ENCODE measurements around the gene SCYGR8. TPM values are rescaled to one million over a fixed set of nuclear protein-coding genes. Genes with fewer than 3 reads are reported as not detected.
A peak's percentile ranks its signal among the peaks of the same experiment; 100 is the strongest.
"Not testable (repeated sequence)": the region's sequence is repeated elsewhere in the genome, so short reads cannot be mapped to it uniquely, and the experiment has no call there.

The SCYGR8 gene
- total RNA-seq, 4 donors from 2014 or later, result 2.3 to 9.8 (median 6.3) TPM; not detected in 1

DNA sequence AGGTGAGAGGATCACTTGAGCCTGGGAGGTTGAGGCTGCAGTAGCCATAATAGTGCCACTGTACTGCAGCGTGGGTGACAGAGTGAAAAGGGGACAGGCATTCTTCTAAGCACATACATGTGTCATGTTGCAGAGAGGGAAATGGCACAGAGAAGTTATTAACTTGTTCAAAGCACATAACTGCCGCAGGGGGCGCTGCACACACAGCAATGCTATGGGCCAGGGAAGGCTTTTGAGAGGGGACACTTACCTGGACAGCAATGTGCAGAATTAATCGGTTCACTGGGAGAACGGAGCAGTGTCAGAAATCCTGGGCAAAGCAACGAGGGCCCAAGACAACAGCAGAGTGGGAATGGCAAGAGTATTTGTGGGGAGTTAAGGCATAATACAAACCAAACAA is 2.4 kb downstream of the SCYGR8 start:
- Histone ChIP-seq H3K9me3 (no peaks in the 10 kb centered on the region), H3K27me3 (no peaks in the 10 kb centered on the region), H3K36me3 (no peaks in the 10 kb centered on the region), H3K27ac (no peak overlapping the region), H3K4me3 (no peak overlapping the region), H3K4me1 (no peaks in the 10 kb centered on the region)
- TF ChIP-seq, protein P1, sequence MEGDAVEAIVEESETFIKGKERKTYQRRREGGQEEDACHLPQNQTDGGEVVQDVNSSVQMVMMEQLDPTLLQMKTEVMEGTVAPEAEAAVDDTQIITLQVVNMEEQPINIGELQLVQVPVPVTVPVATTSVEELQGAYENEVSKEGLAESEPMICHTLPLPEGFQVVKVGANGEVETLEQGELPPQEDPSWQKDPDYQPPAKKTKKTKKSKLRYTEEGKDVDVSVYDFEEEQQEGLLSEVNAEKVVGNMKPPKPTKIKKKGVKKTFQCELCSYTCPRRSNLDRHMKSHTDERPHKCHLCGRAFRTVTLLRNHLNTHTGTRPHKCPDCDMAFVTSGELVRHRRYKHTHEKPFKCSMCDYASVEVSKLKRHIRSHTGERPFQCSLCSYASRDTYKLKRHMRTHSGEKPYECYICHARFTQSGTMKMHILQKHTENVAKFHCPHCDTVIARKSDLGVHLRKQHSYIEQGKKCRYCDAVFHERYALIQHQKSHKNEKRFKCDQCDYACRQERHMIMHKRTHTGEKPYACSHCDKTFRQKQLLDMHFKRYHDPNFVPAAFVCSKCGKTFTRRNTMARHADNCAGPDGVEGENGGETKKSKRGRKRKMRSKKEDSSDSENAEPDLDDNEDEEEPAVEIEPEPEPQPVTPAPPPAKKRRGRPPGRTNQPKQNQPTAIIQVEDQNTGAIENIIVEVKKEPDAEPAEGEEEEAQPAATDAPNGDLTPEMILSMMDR (IDR thresholded peaks at IDR 0.05), result no peak
- TF ChIP-seq POLR2A (IDR thresholded peaks at IDR 0.05), result no peak
- no peak for TF ChIP-seq EP300 (IDR thresholded peaks at IDR 0.05)
- no peak for TF ChIP-seq POLR2AphosphoS5 (IDR thresholded peaks at IDR 0.05)
- WGBS, result 72% methylated on average over 6 of the region's 6 CpGs
- DNase-seq (ENCODE audit: low spot score in 2 of 2), result no peak

DNA sequence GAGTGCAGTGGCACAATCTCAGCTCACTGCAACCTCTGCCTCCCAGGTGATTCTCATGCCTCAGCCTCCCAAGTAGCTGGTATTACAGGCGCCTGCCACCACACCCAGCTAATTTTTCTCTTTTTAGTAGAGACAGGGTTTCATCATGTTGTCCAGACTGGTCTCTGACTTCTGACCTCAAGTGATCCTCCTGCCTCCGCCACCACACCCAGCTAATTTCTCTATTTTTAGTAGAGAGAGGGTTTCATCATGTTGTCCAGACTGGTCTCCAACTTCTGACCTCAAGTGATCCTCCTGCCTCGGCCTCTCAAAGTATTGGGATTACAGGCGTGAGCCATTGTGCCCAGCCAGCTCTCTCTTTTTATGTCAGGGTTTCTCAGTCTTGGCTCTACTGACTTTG is 10.6 kb downstream of the SCYGR8 start:
- 70% methylated on average over 4 of the region's 4 CpGs for WGBS
- not testable (repeated sequence) for H3K36me3 ChIP-seq; H3K27me3 ChIP-seq; H3K4me3 ChIP-seq; H3K27ac ChIP-seq; DNase-seq (ENCODE audit: low spot score in 2 of 2); H3K9me3 ChIP-seq; H3K4me1 ChIP-seq

DNA sequence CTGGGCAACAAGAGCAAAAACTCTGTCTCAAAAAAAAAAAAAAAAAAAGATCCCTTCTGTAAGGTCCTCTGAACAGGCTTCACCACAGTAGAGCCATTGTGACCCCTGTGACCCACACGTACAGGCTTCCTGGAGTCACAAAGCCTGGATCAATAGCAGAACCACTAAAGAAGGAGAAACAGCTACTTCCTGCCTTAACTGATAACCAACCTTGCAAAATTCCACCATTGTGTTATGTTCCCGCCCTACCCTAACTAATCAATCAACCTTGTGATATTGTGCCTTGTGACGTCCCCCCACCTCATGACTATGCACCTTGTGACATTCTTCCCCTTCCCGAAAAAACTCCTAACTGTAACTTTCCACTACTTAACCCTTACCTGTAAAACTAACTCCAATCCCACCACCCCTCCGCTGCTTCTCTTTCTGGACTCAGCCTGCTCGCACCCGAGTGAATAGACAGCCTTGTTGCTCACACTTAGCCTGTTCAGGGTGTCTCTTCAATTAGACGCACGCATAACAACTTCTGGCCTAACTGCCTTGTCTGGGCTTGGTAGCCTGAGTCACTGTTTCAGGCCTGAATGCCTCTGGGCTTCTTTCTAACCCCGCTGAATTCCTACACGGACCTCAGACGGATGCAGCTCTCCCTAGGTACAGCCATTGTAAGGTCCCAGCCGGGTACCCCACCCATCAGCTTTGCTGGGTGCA is 13.9 kb downstream of the SCYGR8 start:
- no peak overlapping the region for H3K4me3 ChIP-seq
- H3K27me3 ChIP-seq, result no peaks in the 10 kb centered on the region
- DNase-seq (ENCODE audit: low spot score in 2 of 2), result no peak
- no peaks in the 10 kb centered on the region for H3K9me3 ChIP-seq
- no peak for TF ChIP-seq EP300 (IDR thresholded peaks at IDR 0.05)
- no peak for TF ChIP-seq POLR2A (IDR thresholded peaks at IDR 0.05)
- no peak for TF ChIP-seq POLR2AphosphoS5 (IDR thresholded peaks at IDR 0.05)
- TF ChIP-seq, protein P1 (IDR thresholded peaks at IDR 0.05), result no peak
- 61% methylated on average over 13 of the region's 13 CpGs for WGBS
- no peak overlapping the region for H3K27ac ChIP-seq
- no peaks in the 10 kb centered on the region for H3K36me3 ChIP-seq
- no peaks in the 10 kb centered on the region for H3K4me1 ChIP-seq

GRCh38 chr2:227761740-227762476 is 16.2 kb downstream of the SCYGR8 start:
- Histone ChIP-seq H3K27me3 (no peaks in the 10 kb centered on the region), H3K36me3 (no peaks in the 10 kb centered on the region), H3K4me3 (no peak overlapping the region), H3K27ac (no peak overlapping the region), H3K4me1 (peaks cover 6% of the 10 kb centered on the region), H3K9me3 (no peaks in the 10 kb centered on the region)
- DNase-seq (ENCODE audit: low spot score in 2 of 2), result no peak
- TF ChIP-seq POLR2A (IDR thresholded peaks at IDR 0.05) (no peak), EP300 (IDR thresholded peaks at IDR 0.05) (no peak), POLR2AphosphoS5 (IDR thresholded peaks at IDR 0.05) (no peak)
- WGBS, result 81% methylated on average over 6 of the region's 6 CpGs

DNA sequence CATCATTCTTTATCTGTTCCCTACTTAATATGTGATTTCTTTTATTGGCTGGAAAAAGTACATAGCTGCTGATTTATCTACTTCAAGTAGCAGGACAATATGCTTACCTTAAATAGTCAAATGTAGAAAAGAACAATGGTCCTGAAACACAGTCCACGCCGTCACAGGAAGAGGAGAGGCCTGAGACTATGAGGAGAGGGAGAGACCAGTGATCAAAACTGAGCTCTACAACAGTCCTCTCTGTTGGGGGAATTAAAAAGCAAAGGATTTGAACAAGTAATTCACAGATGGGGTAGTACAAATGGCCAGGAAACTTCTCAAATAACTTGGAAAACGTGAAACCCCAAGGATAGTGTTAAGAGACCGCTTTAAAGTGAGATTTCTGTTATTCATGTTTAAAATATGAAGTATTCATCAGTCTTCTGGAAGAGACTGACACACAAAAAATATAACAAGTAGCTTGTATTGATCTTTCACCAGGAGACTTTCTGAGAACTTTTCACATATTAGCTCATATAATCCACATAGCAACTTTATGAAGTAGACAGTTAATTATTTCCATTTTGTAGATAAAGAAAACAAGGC is 20.2 kb downstream of the SCYGR8 start:
- WGBS, result 69% methylated on average over 4 of the region's 4 CpGs
- Histone ChIP-seq H3K4me1 (peaks cover 6% of the 10 kb centered on the region), H3K27me3 (no peaks in the 10 kb centered on the region), H3K9me3 (no peaks in the 10 kb centered on the region), H3K27ac (no peak overlapping the region), H3K36me3 (no peaks in the 10 kb centered on the region), H3K4me3 (no peak overlapping the region)
- no peak for DNase-seq (ENCODE audit: low spot score in 2 of 2)
- TF ChIP-seq, protein P1 (IDR thresholded peaks at IDR 0.05), result no peak
- TF ChIP-seq EP300 (IDR thresholded peaks at IDR 0.05) (peak; percentile 1), POLR2AphosphoS5 (IDR thresholded peaks at IDR 0.05) (no peak)

DNA sequence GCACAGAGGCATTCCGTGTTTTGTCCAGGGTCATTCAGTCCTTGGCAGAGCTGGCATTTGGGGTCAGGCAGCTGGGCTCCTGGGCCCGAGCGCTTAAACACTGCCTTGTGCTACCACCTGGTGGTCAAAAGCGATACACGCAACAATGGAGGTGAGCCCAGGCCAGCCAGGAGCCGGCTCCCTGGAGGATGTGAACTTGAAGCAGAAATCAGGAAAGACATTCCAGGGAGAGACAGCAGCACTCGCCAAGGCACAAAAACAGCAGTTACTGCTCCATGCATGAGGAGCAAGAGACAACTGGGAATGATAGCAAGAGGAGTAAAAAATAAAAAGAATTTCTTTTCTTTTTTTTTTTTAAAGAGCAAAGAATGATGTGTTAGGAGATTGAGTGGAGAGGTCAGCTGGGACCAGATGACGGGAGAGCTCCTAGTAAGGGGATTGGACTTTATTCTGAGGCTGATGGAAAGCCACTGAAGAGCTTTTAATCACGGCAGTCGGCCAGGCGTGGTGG is 20.7 kb downstream of the SCYGR8 start:
- TF ChIP-seq, protein P1 (IDR thresholded peaks at IDR 0.05), result peak; percentile 69 to 75
- no peak for TF ChIP-seq POLR2AphosphoS5 (IDR thresholded peaks at IDR 0.05)
- peak; percentile 83 for DNase-seq (ENCODE audit: low spot score in 2 of 2)
- Histone ChIP-seq H3K27me3 (no peaks in the 10 kb centered on the region), H3K4me1 (peaks cover 6% of the 10 kb centered on the region), H3K4me3 (no peak overlapping the region), H3K9me3 (no peaks in the 10 kb centered on the region), H3K36me3 (no peaks in the 10 kb centered on the region), H3K27ac (no peak overlapping the region)
- 24% methylated on average over 11 of the region's 11 CpGs for WGBS

Measured in suprapubic skin (tissue), 4 donors.